ENCODE results near the gene DEK.

DEK gene

GRCh38 chr6:18263418-18264218 lies 712 bp downstream of the DEK start:
- no peak for TF ChIP-seq MYC (IDR thresholded peaks at IDR 0.05; ENCODE audit: low read depth, low read length)
- TF ChIP-seq CTCF (IDR thresholded peaks at IDR 0.05; ENCODE audit: low read depth, low read length), result no peak
- TF ChIP-seq MAX (IDR thresholded peaks at IDR 0.05; ENCODE audit: low read depth, low read length), result no peak
- TF ChIP-seq POLR2A (IDR thresholded peaks at IDR 0.05; ENCODE audit: extremely low read depth, insufficient read length), result no peak
- peak; percentile 40 for DNase-seq (ENCODE audit: low read depth)
- H3K4me3 ChIP-seq (ENCODE audit: low read depth, low read length), result peak overlapping the region; percentile 93

- DNase-seq (ENCODE audit: low read depth), result peak; percentile 46
Measured at GRCh38 chr6:18262702-18263417, 1.5 kb downstream of the DEK start.

GRCh38 chr6:18261877-18262276 lies 2.5 kb downstream of the DEK start:
- TF ChIP-seq MYC (IDR thresholded peaks at IDR 0.05; ENCODE audit: low read depth, low read length) (no peak), CTCF (IDR thresholded peaks at IDR 0.05; ENCODE audit: low read depth, low read length) (no peak), MAX (IDR thresholded peaks at IDR 0.05; ENCODE audit: low read depth, low read length) (no peak), POLR2A (IDR thresholded peaks at IDR 0.05; ENCODE audit: extremely low read depth, insufficient read length) (no peak)
- peak overlapping the region; percentile 93 for H3K4me3 ChIP-seq (ENCODE audit: low read depth, low read length)
- no peak for DNase-seq (ENCODE audit: low read depth)

More at GRCh38 chr6:18262702-18263417, 1.5 kb downstream of the DEK start:
- peak overlapping the region; percentile 93 for H3K4me3 ChIP-seq (ENCODE audit: low read depth, low read length)
- no peak for TF ChIP-seq MAX (IDR thresholded peaks at IDR 0.05; ENCODE audit: low read depth, low read length)
- no peak for TF ChIP-seq MYC (IDR thresholded peaks at IDR 0.05; ENCODE audit: low read depth, low read length)
- TF ChIP-seq CTCF (IDR thresholded peaks at IDR 0.05; ENCODE audit: low read depth, low read length), result no peak
- no peak for TF ChIP-seq POLR2A (IDR thresholded peaks at IDR 0.05; ENCODE audit: extremely low read depth, insufficient read length)

- DNase-seq (ENCODE audit: low read depth), result peak; percentile 56
- TF ChIP-seq MYC (IDR thresholded peaks at IDR 0.05; ENCODE audit: low read depth, low read length), result no peak
- no peak for TF ChIP-seq CTCF (IDR thresholded peaks at IDR 0.05; ENCODE audit: low read depth, low read length)
- TF ChIP-seq POLR2A (IDR thresholded peaks at IDR 0.05; ENCODE audit: extremely low read depth, insufficient read length), result no peak
- TF ChIP-seq MAX (IDR thresholded peaks at IDR 0.05; ENCODE audit: low read depth, low read length), result no peak
- H3K4me3 ChIP-seq (ENCODE audit: low read depth, low read length), result peak overlapping the region; percentile 42
Measured at GRCh38 chr6:18260448-18261106, 3.8 kb downstream of the DEK start.

- no peak for DNase-seq (ENCODE audit: low read depth)
- TF ChIP-seq POLR2A (IDR thresholded peaks at IDR 0.05; ENCODE audit: extremely low read depth, insufficient read length) (no peak), CTCF (IDR thresholded peaks at IDR 0.05; ENCODE audit: low read depth, low read length) (no peak), MYC (IDR thresholded peaks at IDR 0.05; ENCODE audit: low read depth, low read length) (no peak), MAX (IDR thresholded peaks at IDR 0.05; ENCODE audit: low read depth, low read length) (no peak)
- H3K4me3 ChIP-seq (ENCODE audit: low read depth, low read length), result peak overlapping the region; percentile 42
Measured at GRCh38 chr6:18259675-18260447, 4.5 kb downstream of the DEK start.
